Measurements from ENCODE around the gene FAM107B. TPM values are rescaled to one million over a fixed set of nuclear protein-coding genes. Genes with fewer than 3 reads are reported as not detected.

FAM107B gene
- total and polyA plus RNA-seq, 10 of the 15 experiments (the other 5 are each of a cell fraction or from before 2014, with no cell fraction given), result 22.9 to 162 (median 86.6) TPM

- H3K4me1 ChIP-seq (ENCODE audit: control insufficient read depth, insufficient read depth, low read length), result no peaks in the 10 kb centered on the region
- no peak overlapping the region for H3K4me2 ChIP-seq (ENCODE audit: control insufficient read depth, insufficient read depth)
- CTCF ChIA-PET, result interaction anchor here (0.7 to 6.0 kb wide), 8 partner anchors 20 to 692 kb away, joined by 3 to 63 read pairs (median 3); no protein-coding TSS in a partner anchor
- 23% methylated on average over 4 of the region's 4 CpGs for WGBS (ENCODE audit: insufficient coverage, insufficient replicate concordance, low lambda C conversion rate, missing lambda C conversion rate)
- RAD21 ChIA-PET (ENCODE audit: unreplicated experiment), result interaction anchor here (0.6 to 4.5 kb wide), 4 partner anchors 146 to 280 kb away, joined by 3 to 27 read pairs (median 3); no protein-coding TSS in a partner anchor
- no peaks in the 10 kb centered on the region for H3K79me2 ChIP-seq (ENCODE audit: control insufficient read depth, insufficient read depth, low read length)
- POLR2A ChIA-PET, result no interaction called here
- no peak overlapping the region for H2AFZ ChIP-seq (ENCODE audit: control insufficient read depth, low read depth, low read length)
- ATAC-seq, result no peak
- no peaks in the 10 kb centered on the region for H3K9me3 ChIP-seq (replicated peaks; ENCODE audit: control insufficient read depth, insufficient read depth, low read length)
- no peaks in the 10 kb centered on the region for H3K36me3 ChIP-seq (ENCODE audit: control insufficient read depth in 2 of 2, insufficient read depth in 2 of 2, low read length in 1 of 2)
- DNase-seq (ENCODE audit: low read depth, low spot score), result no peak
- in situ Hi-C loops (cut with MboI) (no loop called here), intact Hi-C loops (cut with micrococcal nuclease; ENCODE audit: unreplicated experiment) (no loop called here)
- no peaks in the 10 kb centered on the region for H4K20me1 ChIP-seq (ENCODE audit: control insufficient read depth, insufficient read depth)
- SMC1A ChIA-PET (ENCODE audit: uncharacterized antibody, unreplicated experiment), result interaction anchor here (0.9 to 7.4 kb wide), 3 partner anchors 46 to 689 kb away, joined by 3 to 52 read pairs (median 3); no protein-coding TSS in a partner anchor
- H3K27ac ChIP-seq (ENCODE audit: control insufficient read depth, insufficient read depth), result no peak overlapping the region
- peaks cover 0 to 2% of the 10 kb centered on the region in 2 experiments; a peak in 2 of 4 replicates for H3K27me3 ChIP-seq (replicated peaks in 1 of 2; ENCODE audit: control insufficient read depth in 2 of 2, insufficient read depth in 2 of 2, low read length in 1 of 2)
- H3K9ac ChIP-seq (ENCODE audit: control insufficient read depth, insufficient read depth, low read length), result no peak overlapping the region
- BruUV-seq (replicated peaks), result no TSS peak
- H3K4me3 ChIP-seq, result no peak overlapping the region
- TF ChIP-seq IRF4 (IDR thresholded peaks at IDR 0.05; ENCODE audit: low read depth, low read length) (no peak), ATF7 (IDR thresholded peaks at IDR 0.05; ENCODE audit: low read depth) (no peak), EZH2 (IDR thresholded peaks at IDR 0.05; ENCODE audit: borderline replicate concordance, control insufficient read depth, low read depth, low read length) (no peak), MEF2B (IDR thresholded peaks at IDR 0.05; ENCODE audit: partially characterized antibody, poor library complexity, severe bottlenecking) (no peak), ATF2 (IDR thresholded peaks at IDR 0.05; ENCODE audit: low read length) (no peak), POLR2A (IDR thresholded peaks at IDR 0.05; ENCODE audit: low read depth, low read length) (no peak), E2F8 (IDR thresholded peaks at IDR 0.05; ENCODE audit: low read depth, partially characterized antibody) (no peak)
- FAIRE-seq, result no peak
These were observed 297.3 kb downstream of the FAM107B start for GRCh38 chr10:14477408-14477710.

Data from GM12878 (cell line).